Measurements from ENCODE around the gene UGT1A9. TPM values are rescaled to one million over a fixed set of nuclear protein-coding genes. Genes with fewer than 3 reads are reported as not detected.

Gene UGT1A9
- total RNA-seq, 4 donors from 2014 or later, result not detected

DNA sequence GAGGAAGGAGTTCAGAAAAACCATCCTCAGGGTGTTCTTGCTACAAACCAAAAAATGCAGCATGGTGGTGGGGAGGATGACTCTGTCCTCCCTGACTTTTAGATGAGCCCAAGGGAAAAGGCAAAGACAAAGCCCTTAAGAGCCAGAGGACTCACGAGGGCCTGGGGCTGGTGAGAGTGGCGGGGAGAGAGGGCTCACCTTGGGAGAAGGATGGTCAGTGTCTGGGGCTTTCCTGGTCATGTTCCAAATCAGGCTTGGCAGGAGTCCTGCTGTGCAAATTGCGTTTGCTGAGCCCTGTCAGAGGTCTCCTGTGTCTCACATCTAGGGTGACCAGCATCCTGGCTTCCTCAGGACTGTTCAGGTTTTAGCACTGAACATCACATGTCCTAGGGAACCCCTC is 93.1 kb downstream of the UGT1A9 start:
- intact Hi-C loops (cut with DNase I), result no loop called here
- Histone ChIP-seq H3K27me3 (peaks cover 0 to 35% (median 0%) of the 10 kb centered on the region in 4 donors), H3K4me1 (no peaks in the 10 kb centered on the region), H3K27ac (replicated peaks in 1 of 4) (no peak overlapping the region), H3K9me3 (no peaks in the 10 kb centered on the region), H3K4me3 (no peak overlapping the region), H3K36me3 (no peaks in the 10 kb centered on the region)
- TF ChIP-seq EP300 (IDR thresholded peaks at IDR 0.05) (no peak), POLR2AphosphoS5 (IDR thresholded peaks at IDR 0.05) (no peak), POLR2A (IDR thresholded peaks at IDR 0.05; ENCODE audit: low read depth) (no peak)
- TF ChIP-seq, protein P1, sequence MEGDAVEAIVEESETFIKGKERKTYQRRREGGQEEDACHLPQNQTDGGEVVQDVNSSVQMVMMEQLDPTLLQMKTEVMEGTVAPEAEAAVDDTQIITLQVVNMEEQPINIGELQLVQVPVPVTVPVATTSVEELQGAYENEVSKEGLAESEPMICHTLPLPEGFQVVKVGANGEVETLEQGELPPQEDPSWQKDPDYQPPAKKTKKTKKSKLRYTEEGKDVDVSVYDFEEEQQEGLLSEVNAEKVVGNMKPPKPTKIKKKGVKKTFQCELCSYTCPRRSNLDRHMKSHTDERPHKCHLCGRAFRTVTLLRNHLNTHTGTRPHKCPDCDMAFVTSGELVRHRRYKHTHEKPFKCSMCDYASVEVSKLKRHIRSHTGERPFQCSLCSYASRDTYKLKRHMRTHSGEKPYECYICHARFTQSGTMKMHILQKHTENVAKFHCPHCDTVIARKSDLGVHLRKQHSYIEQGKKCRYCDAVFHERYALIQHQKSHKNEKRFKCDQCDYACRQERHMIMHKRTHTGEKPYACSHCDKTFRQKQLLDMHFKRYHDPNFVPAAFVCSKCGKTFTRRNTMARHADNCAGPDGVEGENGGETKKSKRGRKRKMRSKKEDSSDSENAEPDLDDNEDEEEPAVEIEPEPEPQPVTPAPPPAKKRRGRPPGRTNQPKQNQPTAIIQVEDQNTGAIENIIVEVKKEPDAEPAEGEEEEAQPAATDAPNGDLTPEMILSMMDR (IDR thresholded peaks at IDR 0.05), result no peak
- WGBS, result 51% methylated on average over 3 of the region's 3 CpGs
- no peak for DNase-seq (ENCODE audit: extremely low spot score)

DNA sequence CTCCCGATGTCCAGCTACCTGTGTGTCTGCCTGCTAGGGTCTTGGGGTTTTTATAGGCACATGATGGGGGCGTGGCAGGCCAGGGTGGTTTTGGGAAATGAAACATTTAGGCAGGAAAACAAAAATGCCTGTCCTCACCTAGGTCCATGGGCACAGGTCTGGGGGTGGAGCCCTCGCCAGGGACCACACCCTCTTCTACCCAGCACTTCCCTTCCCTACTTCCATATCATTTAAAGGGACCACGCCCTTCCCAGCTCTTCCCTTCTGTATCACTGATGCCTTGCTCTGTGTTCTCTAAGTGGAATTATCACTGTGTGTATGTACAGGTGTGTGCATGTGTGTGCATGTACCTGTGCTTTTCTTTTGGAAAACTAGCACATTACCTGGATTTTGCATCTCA is 94.7 kb downstream of the UGT1A9 start:
- intact Hi-C loops (cut with DNase I), result no loop called here
- Histone ChIP-seq H3K36me3 (no peaks in the 10 kb centered on the region), H3K9me3 (no peaks in the 10 kb centered on the region), H3K4me1 (no peaks in the 10 kb centered on the region), H3K27me3 (peaks cover 0 to 35% (median 0%) of the 10 kb centered on the region in 4 donors), H3K4me3 (no peak overlapping the region), H3K27ac (replicated peaks in 1 of 4) (no peak overlapping the region)
- DNase-seq (ENCODE audit: extremely low spot score), result peak; percentile 31
- WGBS, result 72% methylated on average over 4 of the region's 4 CpGs
- TF ChIP-seq POLR2AphosphoS5 (IDR thresholded peaks at IDR 0.05), result no peak
- TF ChIP-seq POLR2A (IDR thresholded peaks at IDR 0.05; ENCODE audit: low read depth), result no peak
- TF ChIP-seq, protein P1 (IDR thresholded peaks at IDR 0.05), result no peak
- TF ChIP-seq EP300 (IDR thresholded peaks at IDR 0.05), result no peak

DNA sequence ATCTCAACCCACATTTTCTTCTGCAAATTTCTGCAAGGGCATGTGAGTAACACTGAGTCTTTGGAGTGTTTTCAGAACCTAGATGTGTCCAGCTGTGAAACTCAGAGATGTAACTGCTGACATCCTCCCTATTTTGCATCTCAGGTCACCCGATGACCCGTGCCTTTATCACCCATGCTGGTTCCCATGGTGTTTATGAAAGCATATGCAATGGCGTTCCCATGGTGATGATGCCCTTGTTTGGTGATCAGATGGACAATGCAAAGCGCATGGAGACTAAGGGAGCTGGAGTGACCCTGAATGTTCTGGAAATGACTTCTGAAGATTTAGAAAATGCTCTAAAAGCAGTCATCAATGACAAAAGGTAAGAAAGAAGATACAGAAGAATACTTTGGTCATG is 96.4 kb downstream of the UGT1A9 start:
- WGBS, result 70% methylated on average over 4 of the region's 4 CpGs
- no peak overlapping the region for H3K27ac ChIP-seq (replicated peaks in 1 of 4)
- H3K36me3 ChIP-seq, result no peaks in the 10 kb centered on the region
- H3K4me1 ChIP-seq, result no peaks in the 10 kb centered on the region
- TF ChIP-seq EP300 (IDR thresholded peaks at IDR 0.05), result no peak
- no peak for TF ChIP-seq POLR2A (IDR thresholded peaks at IDR 0.05; ENCODE audit: low read depth)
- TF ChIP-seq, protein P1 (IDR thresholded peaks at IDR 0.05), result no peak
- no peak for TF ChIP-seq POLR2AphosphoS5 (IDR thresholded peaks at IDR 0.05)
- peak; percentile 21 for DNase-seq (ENCODE audit: extremely low spot score)
- peaks cover 0 to 35% (median 0%) of the 10 kb centered on the region in 4 donors for H3K27me3 ChIP-seq
- H3K9me3 ChIP-seq, result no peaks in the 10 kb centered on the region
- no peak overlapping the region for H3K4me3 ChIP-seq
- intact Hi-C loops (cut with DNase I), result no loop called here

DNA sequence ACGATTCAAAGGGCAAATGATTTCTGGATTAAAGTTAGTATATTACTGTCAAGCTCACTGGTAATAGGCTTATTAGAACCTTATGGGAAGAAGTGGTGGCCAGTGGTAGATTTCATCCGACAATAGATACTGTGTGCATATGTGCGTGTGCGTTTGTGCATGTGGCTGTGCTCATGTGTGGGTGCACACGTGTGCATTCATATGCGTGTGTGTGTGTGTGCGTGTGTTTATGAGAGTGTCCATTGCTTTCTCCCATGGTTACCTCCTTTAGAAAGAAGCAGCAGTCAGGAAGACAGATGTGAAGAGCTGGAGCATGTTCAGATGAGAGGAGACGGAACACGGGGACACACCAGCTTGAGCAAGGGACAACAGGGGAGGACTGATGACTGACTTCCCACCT is 97.6 kb downstream of the UGT1A9 start:
- peaks cover 0 to 28% (median 0%) of the 10 kb centered on the region in 4 donors for H3K27me3 ChIP-seq
- H3K36me3 ChIP-seq, result no peaks in the 10 kb centered on the region
- peak; percentile 60 for DNase-seq (ENCODE audit: extremely low spot score)
- WGBS, result 92% methylated on average over 9 of the region's 9 CpGs
- H3K4me1 ChIP-seq, result no peaks in the 10 kb centered on the region
- no peak for TF ChIP-seq EP300 (IDR thresholded peaks at IDR 0.05)
- no peak for TF ChIP-seq POLR2AphosphoS5 (IDR thresholded peaks at IDR 0.05)
- TF ChIP-seq, protein P1 (IDR thresholded peaks at IDR 0.05), result no peak
- no peak for TF ChIP-seq POLR2A (IDR thresholded peaks at IDR 0.05; ENCODE audit: low read depth)
- no peak overlapping the region for H3K27ac ChIP-seq (replicated peaks in 1 of 4)
- H3K4me3 ChIP-seq, result no peak overlapping the region
- intact Hi-C loops (cut with DNase I), result no loop called here
- H3K9me3 ChIP-seq, result no peaks in the 10 kb centered on the region

DNA sequence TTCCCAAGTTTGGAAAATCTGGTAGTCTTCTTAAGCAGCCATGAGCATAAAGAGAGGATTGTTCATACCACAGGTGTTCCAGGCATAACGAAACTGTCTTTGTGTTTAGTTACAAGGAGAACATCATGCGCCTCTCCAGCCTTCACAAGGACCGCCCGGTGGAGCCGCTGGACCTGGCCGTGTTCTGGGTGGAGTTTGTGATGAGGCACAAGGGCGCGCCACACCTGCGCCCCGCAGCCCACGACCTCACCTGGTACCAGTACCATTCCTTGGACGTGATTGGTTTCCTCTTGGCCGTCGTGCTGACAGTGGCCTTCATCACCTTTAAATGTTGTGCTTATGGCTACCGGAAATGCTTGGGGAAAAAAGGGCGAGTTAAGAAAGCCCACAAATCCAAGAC is 100.5 kb downstream of the UGT1A9 start:
- no peak overlapping the region for H3K4me3 ChIP-seq
- H3K27ac ChIP-seq (replicated peaks in 1 of 4), result no peak overlapping the region
- H3K27me3 ChIP-seq, result peaks cover 0 to 6% (median 0%) of the 10 kb centered on the region in 4 donors
- H3K4me1 ChIP-seq, result no peaks in the 10 kb centered on the region
- H3K36me3 ChIP-seq, result no peaks in the 10 kb centered on the region
- intact Hi-C loops (cut with DNase I), result no loop called here
- DNase-seq (ENCODE audit: extremely low spot score), result no peak
- peaks cover 0 to 6% (median under 1%) of the 10 kb centered on the region in 4 donors for H3K9me3 ChIP-seq
- TF ChIP-seq, protein P1 (IDR thresholded peaks at IDR 0.05), result no peak
- TF ChIP-seq POLR2AphosphoS5 (IDR thresholded peaks at IDR 0.05) (no peak), POLR2A (IDR thresholded peaks at IDR 0.05; ENCODE audit: low read depth) (no peak), EP300 (IDR thresholded peaks at IDR 0.05) (no peak)
- WGBS, result 91% methylated on average over 16 of the region's 16 CpGs

All from esophagus muscularis mucosa (tissue), 4 donors.